ENCODE data around the gene B4GALNT3. TPM values are rescaled to one million over a fixed set of nuclear protein-coding genes. Genes with fewer than 3 reads are reported as not detected.

The B4GALNT3 gene
- total and polyA plus RNA-seq, 2 of the 13 experiments (the other 11 are each of a cell fraction or from before 2014, with no cell fraction given): 3.2 to 4.4 TPM

DNA sequence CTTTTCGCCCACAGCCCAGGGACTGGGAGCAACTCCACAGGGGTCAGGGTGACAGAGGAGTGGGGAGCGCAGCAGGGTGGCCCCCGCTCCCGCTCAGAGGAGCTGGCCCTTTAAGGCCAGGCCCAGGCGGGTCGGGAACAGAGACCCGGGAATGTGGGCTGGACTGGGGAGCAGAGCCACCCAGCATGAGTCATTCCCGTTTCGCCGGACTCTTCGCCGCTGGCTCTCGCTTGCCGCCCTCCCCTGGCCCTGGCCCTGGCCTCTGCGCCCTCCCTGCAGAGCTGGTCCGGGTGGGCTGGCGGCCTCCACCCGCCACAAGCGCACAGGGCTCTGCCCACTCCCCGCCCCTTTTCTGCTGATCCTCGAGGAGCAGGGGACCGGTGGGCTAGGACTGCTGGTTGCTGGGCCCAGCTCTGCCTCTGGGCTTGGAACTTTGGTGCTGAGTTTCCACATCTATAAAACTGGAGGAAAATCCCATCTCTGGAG is 110.7 kb downstream of the B4GALNT3 start (continued):
- TF ChIP-seq TGIF2 (CRISPR knock-in tag; IDR thresholded peaks at IDR 0.05) (no peak), SRY (CRISPR knock-in tag; IDR thresholded peaks at IDR 0.05) (peak; percentile 30; the same call in 1 of the 2 replicates), MEF2D (CRISPR knock-in tag; IDR thresholded peaks at IDR 0.05) (peak; percentile 41; the same call in 1 of the 2 replicates), TEAD3 (CRISPR knock-in tag; optimal IDR thresholded peaks at IDR 0.05; ENCODE audit: borderline replicate concordance) (peak; percentile 95), TBL1XR1 (IDR thresholded peaks at IDR 0.05; ENCODE audit: borderline replicate concordance, low read length, partially characterized antibody) (peak; percentile 56), ARHGAP35 (CRISPR knock-in tag; IDR thresholded peaks at IDR 0.05; ENCODE audit: borderline replicate concordance) (peak; percentile 26; the same call in 1 of the 2 replicates)
- TF ChIP-seq, protein P1, sequence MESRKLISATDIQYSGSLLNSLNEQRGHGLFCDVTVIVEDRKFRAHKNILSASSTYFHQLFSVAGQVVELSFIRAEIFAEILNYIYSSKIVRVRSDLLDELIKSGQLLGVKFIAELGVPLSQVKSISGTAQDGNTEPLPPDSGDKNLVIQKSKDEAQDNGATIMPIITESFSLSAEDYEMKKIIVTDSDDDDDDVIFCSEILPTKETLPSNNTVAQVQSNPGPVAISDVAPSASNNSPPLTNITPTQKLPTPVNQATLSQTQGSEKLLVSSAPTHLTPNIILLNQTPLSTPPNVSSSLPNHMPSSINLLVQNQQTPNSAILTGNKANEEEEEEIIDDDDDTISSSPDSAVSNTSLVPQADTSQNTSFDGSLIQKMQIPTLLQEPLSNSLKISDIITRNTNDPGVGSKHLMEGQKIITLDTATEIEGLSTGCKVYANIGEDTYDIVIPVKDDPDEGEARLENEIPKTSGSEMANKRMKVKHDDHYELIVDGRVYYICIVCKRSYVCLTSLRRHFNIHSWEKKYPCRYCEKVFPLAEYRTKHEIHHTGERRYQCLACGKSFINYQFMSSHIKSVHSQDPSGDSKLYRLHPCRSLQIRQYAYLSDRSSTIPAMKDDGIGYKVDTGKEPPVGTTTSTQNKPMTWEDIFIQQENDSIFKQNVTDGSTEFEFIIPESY (CRISPR knock-in tag; IDR thresholded peaks at IDR 0.05): peak; percentile 9; the same call in 1 of the 2 replicates

DNA sequence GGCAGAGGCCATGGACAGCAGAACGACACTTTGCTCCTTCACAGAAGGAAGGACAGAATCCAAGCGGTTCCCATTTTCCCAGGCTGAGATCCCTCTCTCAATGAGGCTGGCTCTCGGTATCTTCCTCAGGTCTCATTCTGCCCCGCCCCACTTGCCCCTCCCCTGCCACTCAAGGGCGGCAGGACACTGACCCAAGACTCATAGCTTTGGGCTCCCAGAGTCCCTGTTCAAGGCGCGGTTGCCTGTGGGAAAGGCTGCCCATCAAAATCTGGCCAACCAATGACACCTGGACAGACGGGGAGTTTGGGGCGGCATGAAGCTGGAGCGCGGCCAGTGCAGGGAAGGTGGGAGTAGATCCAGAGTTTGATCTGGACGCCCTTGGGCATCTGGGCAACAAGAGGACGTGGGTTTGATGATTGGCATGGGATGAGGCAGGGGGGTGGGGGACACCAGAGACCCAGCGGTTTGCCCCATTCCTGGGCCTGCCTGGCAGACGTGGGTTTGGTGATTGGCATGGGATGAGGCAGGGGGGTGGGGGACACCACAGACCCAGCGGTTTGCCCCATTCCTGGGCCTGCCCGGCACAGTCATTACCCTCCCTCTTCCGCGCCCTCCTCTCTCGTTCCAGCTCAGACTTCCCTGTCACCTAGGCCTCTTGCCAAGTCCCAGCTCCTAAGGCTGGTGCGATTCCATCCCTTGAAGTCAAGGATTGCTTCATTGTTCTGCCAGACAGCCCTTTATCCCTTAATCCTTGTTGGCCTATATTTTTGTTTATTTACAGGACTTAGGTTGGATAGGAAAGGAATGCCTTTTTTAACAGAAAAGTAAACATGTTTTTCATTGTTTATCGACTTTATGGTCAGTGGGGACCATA is 111.4 kb downstream of the B4GALNT3 start:
- H3K9me3 ChIP-seq (ENCODE audit: low read length): no peaks in the 10 kb centered on the region
- peak overlapping the region; percentile 80 for H3K9ac ChIP-seq (ENCODE audit: insufficient read depth, low read depth, low read length)
- H3K4me1 ChIP-seq (ENCODE audit: insufficient read depth, low read length): peaks cover 61% of the 10 kb centered on the region
- FAIRE-seq (peak; percentile 73), ATAC-seq (peak; percentile 22), DNase-seq (ENCODE audit: low spot score) (peak; percentile 58)
- H3K79me2 ChIP-seq (ENCODE audit: insufficient read depth, low read length): no peaks in the 10 kb centered on the region
- no peak overlapping the region for H2AFZ ChIP-seq (ENCODE audit: low read length)
- peak overlapping the region; percentile 98 for H3K4me2 ChIP-seq (ENCODE audit: low read depth, low read length)
- peak overlapping the region; percentile 67 to 80 (median 73) for H3K4me3 ChIP-seq (replicated peaks in 1 of 3; ENCODE audit: insufficient read depth in 1 of 3, low read depth in 2 of 3, low read length in 3 of 3)
- POLR2A ChIA-PET: interaction anchor here (0.7 to 2.9 kb wide), 10 partner anchors 12 to 378 kb away, joined by 3 to 22 read pairs (median 6); partner anchors contain the start of genes KDM5A, RAD52 and WNK1
- intact Hi-C loops (cut with micrococcal nuclease; ENCODE audit: unreplicated experiment) (loop anchor here (1.0 to 10.0 kb wide), 4 partner anchors 74 to 1034 kb away; partner anchors contain the start of gene RAD52), in situ Hi-C loops (cut with HindIII; ENCODE audit: extremely low pct_ligation_motif_present, low pct_unique_long_range_greater_than_20kb) (loop anchor here (5.0 to 25.0 kb wide), 4 partner anchors 181 to 1016 kb away; partner anchors contain the start of genes FBXL14 and WNK1)
- CTCF ChIA-PET (ENCODE audit: low intra/inter-chr PET ratio, low total read pairs): interaction anchor here (3.1 kb wide), 1 partner anchor 180 kb away, joined by 26 read pairs; no protein-coding TSS in a partner anchor
- H3K36me3 ChIP-seq (replicated peaks in 1 of 2; ENCODE audit: control insufficient read depth in 1 of 2, insufficient read depth in 2 of 2, low read length in 2 of 2): no peaks in the 10 kb centered on the region
- no peaks in the 10 kb centered on the region; a peak in 1 of 5 replicates for H3K27me3 ChIP-seq (ENCODE audit: control insufficient read depth in 1 of 2, insufficient read depth in 2 of 2, low read length in 2 of 2)
- H3K27ac ChIP-seq (ENCODE audit: extremely low read length, insufficient read depth, low read length): peak overlapping the region; percentile 86
- H4K20me1 ChIP-seq (ENCODE audit: insufficient read depth, low read length): no peaks in the 10 kb centered on the region
- WGBS (ENCODE audit: low lambda C conversion rate): 1% methylated on average over 14 of the region's 22 CpGs
- BruUV-seq (replicated peaks): TSS peak; percentile 78
- no peak for TF ChIP-seq ZNF605 (CRISPR knock-in tag; IDR thresholded peaks at IDR 0.05)
- TF ChIP-seq, protein P2, sequence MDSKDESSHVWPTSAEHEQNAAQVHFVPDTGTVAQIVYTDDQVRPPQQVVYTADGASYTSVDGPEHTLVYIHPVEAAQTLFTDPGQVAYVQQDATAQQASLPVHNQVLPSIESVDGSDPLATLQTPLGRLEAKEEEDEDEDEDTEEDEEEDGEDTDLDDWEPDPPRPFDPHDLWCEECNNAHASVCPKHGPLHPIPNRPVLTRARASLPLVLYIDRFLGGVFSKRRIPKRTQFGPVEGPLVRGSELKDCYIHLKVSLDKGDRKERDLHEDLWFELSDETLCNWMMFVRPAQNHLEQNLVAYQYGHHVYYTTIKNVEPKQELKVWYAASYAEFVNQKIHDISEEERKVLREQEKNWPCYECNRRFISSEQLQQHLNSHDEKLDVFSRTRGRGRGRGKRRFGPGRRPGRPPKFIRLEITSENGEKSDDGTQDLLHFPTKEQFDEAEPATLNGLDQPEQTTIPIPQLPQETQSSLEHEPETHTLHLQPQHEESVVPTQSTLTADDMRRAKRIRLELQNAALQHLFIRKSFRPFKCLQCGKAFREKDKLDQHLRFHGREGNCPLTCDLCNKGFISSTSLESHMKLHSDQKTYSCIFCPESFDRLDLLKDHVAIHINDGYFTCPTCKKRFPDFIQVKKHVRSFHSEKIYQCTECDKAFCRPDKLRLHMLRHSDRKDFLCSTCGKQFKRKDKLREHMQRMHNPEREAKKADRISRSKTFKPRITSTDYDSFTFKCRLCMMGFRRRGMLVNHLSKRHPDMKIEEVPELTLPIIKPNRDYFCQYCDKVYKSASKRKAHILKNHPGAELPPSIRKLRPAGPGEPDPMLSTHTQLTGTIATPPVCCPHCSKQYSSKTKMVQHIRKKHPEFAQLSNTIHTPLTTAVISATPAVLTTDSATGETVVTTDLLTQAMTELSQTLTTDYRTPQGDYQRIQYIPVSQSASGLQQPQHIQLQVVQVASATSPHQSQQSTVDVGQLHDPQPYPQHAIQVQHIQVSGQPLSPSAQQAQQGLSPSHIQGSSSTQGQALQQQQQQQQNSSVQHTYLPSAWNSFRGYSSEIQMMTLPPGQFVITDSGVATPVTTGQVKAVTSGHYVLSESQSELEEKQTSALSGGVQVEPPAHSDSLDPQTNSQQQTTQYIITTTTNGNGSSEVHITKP (CRISPR knock-in tag; IDR thresholded peaks at IDR 0.05; ENCODE audit: low read depth): no peak
- TF ChIP-seq SNAPC2 (CRISPR knock-in tag; IDR thresholded peaks at IDR 0.05): 0 out of 2 replicates have a peak, but pooled peaks have one; percentile 4
- no peak for TF ChIP-seq RFX3 (CRISPR knock-in tag; IDR thresholded peaks at IDR 0.05)
- no peak for TF ChIP-seq NFRKB (IDR thresholded peaks at IDR 0.05)
- no peak for TF ChIP-seq ZNF7 (CRISPR knock-in tag; IDR thresholded peaks at IDR 0.05)
- TF ChIP-seq ZSCAN22 (CRISPR knock-in tag; IDR thresholded peaks at IDR 0.05): no peak
- no peak for TF ChIP-seq ZNF382 (CRISPR knock-in tag; IDR thresholded peaks at IDR 0.05; ENCODE audit: borderline replicate concordance)
